Airway epithelial cell (primary cell): ENCODE measurements around the gene TUFM. TPM values are rescaled to one million over a fixed set of nuclear protein-coding genes. Genes with fewer than 3 reads are reported as not detected.

Experiments
- total RNA-seq: library from RNA; depleted of rRNA; stranded (reverse); fragments of >200 nt; gene quantifications from 2 replicates; pipeline ENCODE4 v1.2.3, GENCODE V29; 2015

Gene TUFM
- total RNA-seq: 198 and 234 TPM in 2 replicates

GRCh38 chr16:28846080-28846932, at the start of gene TUFM:
Gene TUFM (minus strand): TSS chr16:28846348. CDS start chr16:28846269, 79 bp downstream.

DNA sequence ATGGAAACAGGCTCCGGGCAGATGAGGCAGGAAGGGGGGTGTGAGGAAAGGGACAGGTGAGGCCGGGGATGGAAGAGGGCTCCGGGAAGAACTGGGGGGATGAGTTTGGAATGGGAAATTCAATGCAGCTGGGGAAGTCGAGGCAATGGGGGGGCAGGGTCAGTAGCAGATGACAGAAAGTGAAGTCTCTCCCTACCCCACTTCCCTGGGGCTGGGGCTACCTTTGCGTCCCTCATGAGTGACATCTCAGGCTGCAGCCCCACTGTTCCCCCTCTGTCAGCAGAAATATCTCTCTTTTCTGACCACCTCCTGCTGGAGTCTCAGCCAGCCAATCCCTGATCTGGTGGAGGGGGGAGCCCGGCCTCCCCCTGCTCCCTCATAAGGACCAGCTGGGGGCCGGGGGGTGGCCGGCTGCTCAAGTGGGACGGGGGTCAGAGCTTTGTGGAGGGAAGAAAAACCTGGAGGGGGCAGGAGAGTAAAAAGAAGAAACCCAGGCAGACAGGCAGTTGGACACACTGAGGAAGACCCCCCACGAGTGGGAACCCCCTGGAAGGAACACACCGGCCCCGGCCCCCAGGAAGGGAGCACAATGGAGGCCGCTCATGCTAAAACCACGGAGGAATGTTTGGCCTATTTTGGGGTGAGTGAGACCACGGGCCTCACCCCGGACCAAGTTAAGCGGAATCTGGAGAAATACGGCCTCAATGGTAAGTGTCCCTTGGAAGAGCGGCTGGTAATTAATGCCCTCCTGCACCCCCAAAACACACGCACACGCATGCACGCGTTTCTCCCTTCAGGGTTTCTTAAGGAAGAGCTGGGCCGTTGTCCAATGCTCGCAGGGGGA, 32.2 kb upstream of the TUFM start, which contains the start of gene ATP2A1:
Gene ATP2A1 (plus strand): TSS at position 406 of the 844 bp plus-strand sequence. CDS start 184 bp downstream, at position 590.

GRCh38 chr16:28822520-28823290, 23.4 kb downstream of the TUFM start, which contains the start of gene ATXN2L:
Gene ATXN2L (plus strand): TSS chr16:28822999. CDS start chr16:28823260, 261 bp downstream.

Other genes starting within 250 kb of the TUFM start
- 0.42 and 0.88 TPM in 2 replicates for gene SULT1A2, start 249.3 kb downstream of the TUFM start, total RNA-seq
- gene SULT1A1, start 236.3 kb downstream of the TUFM start, total RNA-seq: 6.8 and 12.6 TPM in 2 replicates
- gene NPIPB8, start 208.3 kb downstream of the TUFM start, total RNA-seq: not detected in 2 replicates
- 281 and 312 TPM in 2 replicates for gene EIF3C, start 134.9 kb downstream of the TUFM start, total RNA-seq
- gene NPIPB9, start 94.6 kb downstream of the TUFM start, total RNA-seq: 0.51 TPM in 1 of 2 replicates, not detected in the other
- 69.4 and 76.5 TPM in 2 replicates for gene ATXN2L, start 23.3 kb downstream of the TUFM start, total RNA-seq
- 19.7 and 22.8 TPM in 2 replicates for gene SH2B1, start 17.5 kb upstream of the TUFM start, total RNA-seq
- 0.14 TPM in 1 of 2 replicates, not detected in the other for gene ATP2A1, start 32.1 kb upstream of the TUFM start, total RNA-seq
- gene RABEP2, start 78.9 kb upstream of the TUFM start, total RNA-seq: 36.6 and 52.2 TPM in 2 replicates
- gene CD19, start 85.6 kb upstream of the TUFM start, total RNA-seq: not detected in 2 replicates
- 17.4 and 19.5 TPM in 2 replicates for gene NFATC2IP, start 104.6 kb upstream of the TUFM start, total RNA-seq
- gene SPNS1, start 128.4 kb upstream of the TUFM start, total RNA-seq: 29.1 and 45.4 TPM in 2 replicates
- gene LAT, start 138.7 kb upstream of the TUFM start, total RNA-seq: 0.09 and 0.28 TPM in 2 replicates